Limb (tissue), 2 donors: Measurements from ENCODE around the gene EPN2.
"Not testable (repeated sequence)": the region's sequence is repeated elsewhere in the genome, so short reads cannot be mapped to it uniquely, and the experiment has no call there.

ENCODE experiments used
- DNase-seq, 2 donors: peaks; one replicate each; pipeline ENCODE4 v3.0.0-alpha.2; 2016; ENCODE audit errors: extremely low spot score in 2 of 2

EPN2 gene

GRCh38 chr17:19345067-19345460 is 107.9 kb downstream of the EPN2 start:
- peak in 1 of 2 donors; percentile 24 for DNase-seq

- peak in 1 of 2 donors; percentile 18 for DNase-seq
Measured at GRCh38 chr17:19345486-19346350, 108.6 kb downstream of the EPN2 start.

- DNase-seq = peak; percentile 26 to 36
Measured at GRCh38 chr17:19346351-19347255, 109.4 kb downstream of the EPN2 start.

- peak in 1 of 2 donors; percentile 25 for DNase-seq
Measured at GRCh38 chr17:19347323-19348080, 110.3 kb downstream of the EPN2 start.

- DNase-seq = peak in 1 of 2 donors; percentile 17
Measured at GRCh38 chr17:19348081-19348650, 111.0 kb downstream of the EPN2 start.

GRCh38 chr17:19348806-19349205 is 111.6 kb downstream of the EPN2 start:
- no peak for DNase-seq

GRCh38 chr17:19353401-19353800 is 116.2 kb downstream of the EPN2 start:
- DNase-seq = not testable (repeated sequence)

- no peak for DNase-seq
Measured at GRCh38 chr17:19354748-19355147, 117.6 kb downstream of the EPN2 start.

- no peak for DNase-seq
Measured at GRCh38 chr17:19357351-19357750, 120.2 kb downstream of the EPN2 start.

GRCh38 chr17:19357761-19358160 is 120.6 kb downstream of the EPN2 start:
- DNase-seq = no peak

GRCh38 chr17:19359151-19359550 is 122.0 kb downstream of the EPN2 start:
- DNase-seq = no peak

- no peak for DNase-seq
Measured at GRCh38 chr17:19359856-19360255, 122.7 kb downstream of the EPN2 start.

GRCh38 chr17:19360772-19361171 is 123.6 kb downstream of the EPN2 start:
- DNase-seq = no peak

- no peak for DNase-seq
Measured at GRCh38 chr17:19361326-19361725, 124.2 kb downstream of the EPN2 start.

- no peak for DNase-seq
Measured at GRCh38 chr17:19361944-19362276, 124.7 kb downstream of the EPN2 start.

- peak; percentile 91 to 97 for DNase-seq
Measured at GRCh38 chr17:19362277-19363113, 125.3 kb downstream of the EPN2 start, which contains the start of gene B9D1. TSS of gene B9D1 (minus strand) at chr17:19362723. CDS start at chr17:19362569, 154 bp downstream.

GRCh38 chr17:19363114-19363438 is 125.9 kb downstream of the EPN2 start:
- no peak for DNase-seq

GRCh38 chr17:19363460-19364035 is 126.4 kb downstream of the EPN2 start:
- no peak for DNase-seq

GRCh38 chr17:19364699-19365498 is 127.7 kb downstream of the EPN2 start:
- DNase-seq = peak in 1 of 2 donors; percentile 65
